ENCODE data around the gene NDC80.
A peak's percentile ranks its signal among the peaks of the same experiment; 100 is the strongest.
"Not testable (repeated sequence)": the region's sequence is repeated elsewhere in the genome, so short reads cannot be mapped to it uniquely, and the experiment has no call there.

The NDC80 gene
- 9.4 to 18.9 reads per million in 2 donors for total RNA-seq

- DNase-seq = peak; percentile 63 to 92 (median 73)
Observed at GRCh38 chr18:2571200-2572170, at the start of gene NDC80, which contains the start of gene METTL4. NDC80 (plus strand) TSS chr18:2571557; CDS start chr18:2572986, 1,429 bp downstream. METTL4 (minus strand) TSS chr18:2571505; CDS start chr18:2567216, 4,289 bp downstream.

GRCh38 chr18:2522112-2522511 lies 49.2 kb upstream of the NDC80 start:
- DNase-seq = peak in 1 of 5 experiments; percentile 25

GRCh38 chr18:2524794-2525198 lies 46.6 kb upstream of the NDC80 start:
- DNase-seq = not testable (repeated sequence)

- no peak for DNase-seq
Observed at GRCh38 chr18:2526329-2526728, 45.0 kb upstream of the NDC80 start.

GRCh38 chr18:2529154-2529553 lies 42.2 kb upstream of the NDC80 start:
- no peak for DNase-seq

- no peak for DNase-seq
Observed at GRCh38 chr18:2531751-2532150, 39.6 kb upstream of the NDC80 start.

- no peak for DNase-seq
Observed at GRCh38 chr18:2532797-2533196, 38.6 kb upstream of the NDC80 start.

- DNase-seq = no peak
Observed at GRCh38 chr18:2534906-2535305, 36.5 kb upstream of the NDC80 start.

- no peak for DNase-seq
Observed at GRCh38 chr18:2535419-2535910, 35.9 kb upstream of the NDC80 start.

- no peak for DNase-seq
Observed at GRCh38 chr18:2536063-2536462, 35.3 kb upstream of the NDC80 start.

- no peak for DNase-seq
Observed at GRCh38 chr18:2536493-2536892, 34.9 kb upstream of the NDC80 start.

GRCh38 chr18:2537296-2537695 lies 34.1 kb upstream of the NDC80 start:
- DNase-seq = no peak

GRCh38 chr18:2538236-2538635 lies 33.1 kb upstream of the NDC80 start:
- DNase-seq = no peak

GRCh38 chr18:2538844-2539243 lies 32.5 kb upstream of the NDC80 start:
- DNase-seq = no peak

GRCh38 chr18:2540575-2540974 lies 30.8 kb upstream of the NDC80 start:
- no peak for DNase-seq

GRCh38 chr18:2541925-2542563 lies 29.3 kb upstream of the NDC80 start:
- DNase-seq = peak in 1 of 5 experiments; percentile 42

- DNase-seq = no peak
Observed at GRCh38 chr18:2545155-2545554, 26.2 kb upstream of the NDC80 start.

- DNase-seq = peak in 1 of 5 experiments; percentile 56
Observed at GRCh38 chr18:2547477-2548087, 23.8 kb upstream of the NDC80 start.

- DNase-seq = no peak
Observed at GRCh38 chr18:2549462-2549861, 21.9 kb upstream of the NDC80 start.

GRCh38 chr18:2551425-2551824 lies 19.9 kb upstream of the NDC80 start:
- DNase-seq = no peak

GRCh38 chr18:2554696-2555095 lies 16.7 kb upstream of the NDC80 start:
- DNase-seq = no peak

- DNase-seq = no peak
Observed at GRCh38 chr18:2555895-2556294, 15.5 kb upstream of the NDC80 start.

- DNase-seq = no peak
Observed at GRCh38 chr18:2557536-2557935, 13.8 kb upstream of the NDC80 start.

Data from T-helper 2 cell (primary cell).